SU-DHL-6 (cell line): Measurements from ENCODE around the gene OVOL1.

ENCODE experiments used
- EZH2phosphoT487 ChIP-seq: fragments of 200-600 bp; sonication (generic), shearing (Covaris generic); conservative IDR thresholded peaks from 2 replicates; pipeline ENCODE4 v1.6.1; 2018; ENCODE audit warnings: mild to moderate bottlenecking, antibody characterized with exemption, low read length, moderate library complexity, mixed read lengths
- TF ChIP-seq, protein P1 (sequence below): fragments of 200-600 bp; sonication (generic); IDR thresholded peaks from one replicate; pipeline ENCODE4 v1.5.1; 2017; ENCODE audit warnings: antibody characterized with exemption, mild to moderate bottlenecking, low read length, moderate library complexity; ENCODE audit not compliant: insufficient read depth, poor library complexity, severe bottlenecking

DNA sequence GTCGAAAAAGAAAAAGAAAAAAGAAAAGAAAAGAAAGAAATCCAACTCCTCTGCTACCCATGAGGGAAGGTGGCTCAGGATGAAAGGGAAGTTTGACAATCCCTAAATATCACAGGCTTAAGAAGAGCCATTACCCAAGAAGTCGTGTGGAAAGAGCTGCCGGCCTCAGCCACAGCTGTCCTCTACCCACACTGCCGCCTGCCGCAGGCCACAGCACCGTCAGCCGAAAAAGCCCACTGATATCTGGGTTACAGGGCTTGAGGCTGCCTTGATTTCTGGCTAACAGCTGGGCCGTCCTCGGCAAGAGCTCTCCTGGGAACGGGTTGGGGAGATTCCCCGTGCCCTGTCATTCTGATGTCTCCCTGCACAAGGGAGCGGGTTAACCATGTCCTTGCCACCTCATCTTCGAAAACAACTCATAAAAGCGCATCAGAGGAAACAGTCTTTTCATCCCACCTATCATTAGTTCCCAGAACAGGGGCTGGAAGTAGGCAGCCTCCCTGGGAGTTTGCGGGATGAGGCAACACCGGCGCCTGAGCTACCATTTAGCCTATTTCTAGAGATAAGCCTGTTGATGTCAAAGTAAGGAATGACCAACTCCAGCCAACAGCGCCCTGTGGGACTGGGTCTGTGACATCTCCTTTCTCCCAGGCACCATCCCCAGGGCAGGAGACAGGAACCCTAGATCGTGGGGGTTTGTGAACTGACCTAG lies 25.1 kb downstream of the OVOL1 start:
- TF ChIP-seq, protein P1, sequence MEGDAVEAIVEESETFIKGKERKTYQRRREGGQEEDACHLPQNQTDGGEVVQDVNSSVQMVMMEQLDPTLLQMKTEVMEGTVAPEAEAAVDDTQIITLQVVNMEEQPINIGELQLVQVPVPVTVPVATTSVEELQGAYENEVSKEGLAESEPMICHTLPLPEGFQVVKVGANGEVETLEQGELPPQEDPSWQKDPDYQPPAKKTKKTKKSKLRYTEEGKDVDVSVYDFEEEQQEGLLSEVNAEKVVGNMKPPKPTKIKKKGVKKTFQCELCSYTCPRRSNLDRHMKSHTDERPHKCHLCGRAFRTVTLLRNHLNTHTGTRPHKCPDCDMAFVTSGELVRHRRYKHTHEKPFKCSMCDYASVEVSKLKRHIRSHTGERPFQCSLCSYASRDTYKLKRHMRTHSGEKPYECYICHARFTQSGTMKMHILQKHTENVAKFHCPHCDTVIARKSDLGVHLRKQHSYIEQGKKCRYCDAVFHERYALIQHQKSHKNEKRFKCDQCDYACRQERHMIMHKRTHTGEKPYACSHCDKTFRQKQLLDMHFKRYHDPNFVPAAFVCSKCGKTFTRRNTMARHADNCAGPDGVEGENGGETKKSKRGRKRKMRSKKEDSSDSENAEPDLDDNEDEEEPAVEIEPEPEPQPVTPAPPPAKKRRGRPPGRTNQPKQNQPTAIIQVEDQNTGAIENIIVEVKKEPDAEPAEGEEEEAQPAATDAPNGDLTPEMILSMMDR = no peak
- TF ChIP-seq EZH2phosphoT487 = no peak
